HL-60 (cell line): Measurements from ENCODE around the gene TMEM183A.

Source experiments
- GABPA ChIP-seq: IDR thresholded peaks from 2 replicates; pipeline ENCODE4 v1.6.1; 2012; ENCODE audit warnings: low read depth
- POLR2AphosphoS5 ChIP-seq: IDR thresholded peaks from 2 replicates; pipeline ENCODE4 v1.6.1; 2012; ENCODE audit warnings: low read depth
- SPI1 ChIP-seq: IDR thresholded peaks from 2 replicates; pipeline ENCODE4 v1.6.1; 2012; ENCODE audit warnings: low read depth, mild to moderate bottlenecking, borderline replicate concordance
- TF ChIP-seq, protein P1 (sequence below): IDR thresholded peaks from one replicate; pipeline ENCODE4 v1.5.1; 2011; ENCODE audit warnings: low read length, control low read depth, inconsistent platforms; ENCODE audit not compliant: insufficient read depth
- TF ChIP-seq, protein P2 (sequence below): IDR thresholded peaks from 2 replicates; pipeline ENCODE4 v1.6.1; 2012; ENCODE audit warnings: low read depth; ENCODE audit not compliant: insufficient replicate concordance

- TF ChIP-seq, protein P1, sequence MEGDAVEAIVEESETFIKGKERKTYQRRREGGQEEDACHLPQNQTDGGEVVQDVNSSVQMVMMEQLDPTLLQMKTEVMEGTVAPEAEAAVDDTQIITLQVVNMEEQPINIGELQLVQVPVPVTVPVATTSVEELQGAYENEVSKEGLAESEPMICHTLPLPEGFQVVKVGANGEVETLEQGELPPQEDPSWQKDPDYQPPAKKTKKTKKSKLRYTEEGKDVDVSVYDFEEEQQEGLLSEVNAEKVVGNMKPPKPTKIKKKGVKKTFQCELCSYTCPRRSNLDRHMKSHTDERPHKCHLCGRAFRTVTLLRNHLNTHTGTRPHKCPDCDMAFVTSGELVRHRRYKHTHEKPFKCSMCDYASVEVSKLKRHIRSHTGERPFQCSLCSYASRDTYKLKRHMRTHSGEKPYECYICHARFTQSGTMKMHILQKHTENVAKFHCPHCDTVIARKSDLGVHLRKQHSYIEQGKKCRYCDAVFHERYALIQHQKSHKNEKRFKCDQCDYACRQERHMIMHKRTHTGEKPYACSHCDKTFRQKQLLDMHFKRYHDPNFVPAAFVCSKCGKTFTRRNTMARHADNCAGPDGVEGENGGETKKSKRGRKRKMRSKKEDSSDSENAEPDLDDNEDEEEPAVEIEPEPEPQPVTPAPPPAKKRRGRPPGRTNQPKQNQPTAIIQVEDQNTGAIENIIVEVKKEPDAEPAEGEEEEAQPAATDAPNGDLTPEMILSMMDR: no peak
- TF ChIP-seq POLR2AphosphoS5 (no peak), GABPA (no peak), SPI1 (no peak)
- TF ChIP-seq, protein P2, sequence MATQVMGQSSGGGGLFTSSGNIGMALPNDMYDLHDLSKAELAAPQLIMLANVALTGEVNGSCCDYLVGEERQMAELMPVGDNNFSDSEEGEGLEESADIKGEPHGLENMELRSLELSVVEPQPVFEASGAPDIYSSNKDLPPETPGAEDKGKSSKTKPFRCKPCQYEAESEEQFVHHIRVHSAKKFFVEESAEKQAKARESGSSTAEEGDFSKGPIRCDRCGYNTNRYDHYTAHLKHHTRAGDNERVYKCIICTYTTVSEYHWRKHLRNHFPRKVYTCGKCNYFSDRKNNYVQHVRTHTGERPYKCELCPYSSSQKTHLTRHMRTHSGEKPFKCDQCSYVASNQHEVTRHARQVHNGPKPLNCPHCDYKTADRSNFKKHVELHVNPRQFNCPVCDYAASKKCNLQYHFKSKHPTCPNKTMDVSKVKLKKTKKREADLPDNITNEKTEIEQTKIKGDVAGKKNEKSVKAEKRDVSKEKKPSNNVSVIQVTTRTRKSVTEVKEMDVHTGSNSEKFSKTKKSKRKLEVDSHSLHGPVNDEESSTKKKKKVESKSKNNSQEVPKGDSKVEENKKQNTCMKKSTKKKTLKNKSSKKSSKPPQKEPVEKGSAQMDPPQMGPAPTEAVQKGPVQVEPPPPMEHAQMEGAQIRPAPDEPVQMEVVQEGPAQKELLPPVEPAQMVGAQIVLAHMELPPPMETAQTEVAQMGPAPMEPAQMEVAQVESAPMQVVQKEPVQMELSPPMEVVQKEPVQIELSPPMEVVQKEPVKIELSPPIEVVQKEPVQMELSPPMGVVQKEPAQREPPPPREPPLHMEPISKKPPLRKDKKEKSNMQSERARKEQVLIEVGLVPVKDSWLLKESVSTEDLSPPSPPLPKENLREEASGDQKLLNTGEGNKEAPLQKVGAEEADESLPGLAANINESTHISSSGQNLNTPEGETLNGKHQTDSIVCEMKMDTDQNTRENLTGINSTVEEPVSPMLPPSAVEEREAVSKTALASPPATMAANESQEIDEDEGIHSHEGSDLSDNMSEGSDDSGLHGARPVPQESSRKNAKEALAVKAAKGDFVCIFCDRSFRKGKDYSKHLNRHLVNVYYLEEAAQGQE: no peak
These were observed 39.4 kb upstream of the TMEM183A start for GRCh38 chr1:202967684-202968281.
